GM19043 (cell line): ENCODE data around the gene COL20A1.

Source experiments
- ATAC-seq: cut with Tn5 transposase; IDR thresholded peaks from one replicate; pipeline ENCODE4 v1.9.1; 2021; ENCODE audit warnings: low read depth; ENCODE audit not compliant: unreplicated experiment

COL20A1 gene

GRCh38 chr20:63289311-63290135 is 3.5 kb upstream of the COL20A1 start:
- no peak for ATAC-seq

- ATAC-seq, result no peak
Observed at GRCh38 chr20:63290136-63290676, 2.8 kb upstream of the COL20A1 start.

GRCh38 chr20:63290677-63291472 is 2.1 kb upstream of the COL20A1 start:
- ATAC-seq, result no peak

- ATAC-seq, result no peak
Observed at GRCh38 chr20:63291811-63292210, 1.2 kb upstream of the COL20A1 start.

- ATAC-seq, result no peak
Observed at GRCh38 chr20:63292292-63292701, 689 bp upstream of the COL20A1 start.

GRCh38 chr20:63293456-63293855 is 470 bp downstream of the COL20A1 start:
- no peak for ATAC-seq

- no peak for ATAC-seq
Observed at GRCh38 chr20:63293871-63294535, 1.0 kb downstream of the COL20A1 start.

- no peak for ATAC-seq
Observed at GRCh38 chr20:63294536-63294900, 1.5 kb downstream of the COL20A1 start.

- no peak for ATAC-seq
Observed at GRCh38 chr20:63295018-63295417, 2.0 kb downstream of the COL20A1 start.

GRCh38 chr20:63295422-63295821 is 2.4 kb downstream of the COL20A1 start:
- ATAC-seq, result no peak

- no peak for ATAC-seq
Observed at GRCh38 chr20:63295846-63296245, 2.9 kb downstream of the COL20A1 start.

GRCh38 chr20:63296531-63297299 is 3.7 kb downstream of the COL20A1 start:
- ATAC-seq, result no peak

GRCh38 chr20:63297371-63297781 is 4.4 kb downstream of the COL20A1 start:
- ATAC-seq, result no peak

GRCh38 chr20:63297796-63298572 is 5.0 kb downstream of the COL20A1 start:
- no peak for ATAC-seq

- ATAC-seq, result no peak
Observed at GRCh38 chr20:63298731-63299312, 5.8 kb downstream of the COL20A1 start.

GRCh38 chr20:63301671-63302070 is 8.7 kb downstream of the COL20A1 start:
- ATAC-seq, result no peak

- ATAC-seq, result no peak
Observed at GRCh38 chr20:63303095-63303666, 10.2 kb downstream of the COL20A1 start.

GRCh38 chr20:63305393-63305792 is 12.4 kb downstream of the COL20A1 start:
- no peak for ATAC-seq
